Effector CD4-positive, alpha-beta T cell (primary cell): ENCODE measurements around the gene C1S.
"Not testable (repeated sequence)": the region's sequence is repeated elsewhere in the genome, so short reads cannot be mapped to it uniquely, and the experiment has no call there.

Experiments
- DNase-seq: peaks from one replicate; pipeline ENCODE4 v3.0.0-alpha.2; 2020

The C1S gene

DNA sequence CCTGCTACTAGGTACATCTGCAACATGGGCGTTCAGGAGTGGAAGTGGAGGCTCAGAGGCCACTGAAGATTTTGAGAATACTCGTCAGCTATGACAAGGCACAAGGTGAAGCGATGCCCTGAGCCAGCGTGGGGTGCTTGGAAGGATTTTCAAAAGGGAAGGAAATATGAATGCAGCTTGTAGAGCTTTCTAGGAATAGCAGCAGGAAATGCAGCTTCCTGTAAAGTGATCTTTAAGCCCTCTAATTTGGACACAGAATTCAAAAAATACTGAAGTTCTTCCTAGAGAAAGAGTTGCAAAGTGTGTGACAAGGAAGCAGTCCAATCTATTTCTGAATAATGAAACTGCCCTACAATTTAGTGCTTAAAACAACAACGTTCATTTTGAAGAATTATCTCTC lies 13.2 kb upstream of the C1S start:
- DNase-seq, result no peak

DNA sequence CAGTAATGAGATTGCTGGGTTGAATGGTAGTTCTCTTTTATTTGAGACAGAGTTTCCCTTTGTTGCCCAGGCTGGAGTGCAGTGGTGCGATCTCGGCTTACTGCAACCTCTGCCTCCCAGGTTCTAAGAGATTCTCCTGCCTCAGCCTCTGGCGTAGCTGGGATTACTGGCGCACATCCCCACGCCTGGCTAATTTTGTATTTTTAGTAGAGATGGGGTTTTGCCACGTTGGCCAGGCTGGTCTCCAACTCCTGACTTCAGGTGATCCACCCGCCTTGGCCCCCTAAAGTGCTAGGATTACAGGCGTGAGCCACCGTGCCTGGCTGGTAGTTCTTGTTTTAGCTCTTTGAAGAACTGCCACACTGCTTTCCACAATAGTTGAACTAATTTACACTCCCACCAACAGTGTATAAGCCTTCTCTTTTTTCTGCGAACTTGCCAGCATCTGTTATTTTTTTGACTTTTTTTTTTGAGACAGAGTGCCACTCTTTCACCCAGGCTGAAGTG lies 11.0 kb upstream of the C1S start:
- DNase-seq, result not testable (repeated sequence)

DNA sequence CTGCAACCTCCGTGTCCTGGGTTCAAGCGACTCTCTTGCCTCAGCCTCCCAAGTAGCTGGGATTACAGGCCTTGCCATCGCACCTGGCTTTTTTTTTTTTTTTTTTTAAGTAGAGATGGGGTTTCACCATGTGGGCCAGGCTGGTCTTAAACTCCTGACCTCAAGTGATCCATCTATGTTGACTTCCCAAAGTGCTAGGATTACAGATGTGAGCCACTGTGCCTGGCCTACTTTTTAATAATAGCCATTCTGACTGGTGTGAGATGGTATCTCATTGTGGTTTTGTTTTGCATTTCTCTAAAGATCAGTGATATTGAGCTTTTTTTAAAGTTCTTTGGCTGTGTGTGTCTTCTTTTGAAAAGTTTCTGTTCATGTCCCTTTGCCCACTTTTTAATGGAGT lies 10.5 kb upstream of the C1S start:
- DNase-seq, result not testable (repeated sequence)

DNA sequence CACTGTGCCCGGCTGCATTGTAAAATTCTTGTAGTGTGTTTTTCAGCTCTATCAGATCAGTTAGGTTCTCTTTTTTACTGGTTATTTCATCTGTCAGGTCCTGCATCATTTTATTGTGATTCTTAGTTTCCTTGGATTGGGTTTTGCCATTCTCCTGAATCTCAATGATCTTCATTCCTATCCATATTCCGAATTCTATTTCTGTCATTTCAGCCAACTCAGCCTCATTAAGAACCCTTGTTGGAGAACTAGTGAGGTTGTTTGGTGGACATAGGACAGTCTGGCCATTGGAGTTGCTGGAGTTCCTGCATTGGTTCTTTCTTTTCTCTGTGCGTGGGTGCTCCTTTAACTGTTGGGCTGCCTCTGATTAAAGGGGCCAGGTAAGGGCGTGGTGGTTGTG lies 5.6 kb upstream of the C1S start:
- DNase-seq, result no peak

DNA sequence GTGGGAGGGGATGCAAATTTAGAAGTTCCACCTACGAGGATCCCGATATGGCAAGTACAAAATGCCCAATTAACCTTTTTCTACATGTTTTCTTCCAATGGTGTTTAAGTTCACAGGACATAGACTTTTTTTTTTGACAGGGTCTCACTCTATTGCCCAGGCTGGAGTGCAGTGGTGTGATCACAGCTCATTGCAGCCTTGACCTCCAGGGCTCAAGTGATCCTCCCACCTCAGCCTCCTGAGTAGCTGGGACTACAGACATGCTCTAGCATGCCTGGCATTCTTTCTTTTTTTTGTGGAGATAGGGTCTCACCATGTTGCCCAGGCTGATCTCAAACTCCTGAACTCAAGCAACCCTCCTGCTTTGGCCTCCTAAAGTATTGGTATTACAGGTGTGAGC lies 4.8 kb upstream of the C1S start:
- DNase-seq, result not testable (repeated sequence)

DNA sequence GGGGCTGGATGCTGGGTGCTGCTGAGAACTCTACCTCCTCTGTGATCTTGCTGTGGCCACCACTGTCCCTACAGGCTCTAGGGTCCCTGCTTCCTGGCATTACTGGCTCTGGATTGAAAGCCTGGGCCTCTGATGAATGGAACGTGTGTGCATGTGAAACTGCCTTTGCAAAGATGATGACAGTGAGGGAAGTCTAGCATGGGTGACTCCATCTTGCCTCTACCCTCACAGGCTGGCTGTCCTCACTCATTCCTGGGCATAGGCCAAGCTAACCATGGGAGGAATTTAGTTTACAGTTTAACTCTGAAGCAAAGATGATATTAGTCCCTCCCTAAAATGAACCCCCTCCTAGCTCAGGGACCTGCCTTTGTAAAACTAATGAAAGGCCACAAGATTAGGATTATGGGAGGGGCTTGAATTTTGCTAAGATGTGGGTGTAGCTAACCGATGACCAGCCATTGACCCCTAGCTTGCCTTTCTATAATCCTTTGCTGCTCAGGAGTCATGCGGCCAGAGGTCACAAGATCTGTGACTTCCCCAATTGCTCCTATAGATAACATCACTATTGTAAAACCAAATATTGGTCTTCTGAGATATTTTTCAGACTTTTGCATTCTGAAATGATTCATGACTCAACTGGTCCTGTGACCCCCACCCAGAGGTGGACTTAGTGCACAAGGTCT lies 2.2 kb upstream of the C1S start:
- DNase-seq, result no peak

DNA sequence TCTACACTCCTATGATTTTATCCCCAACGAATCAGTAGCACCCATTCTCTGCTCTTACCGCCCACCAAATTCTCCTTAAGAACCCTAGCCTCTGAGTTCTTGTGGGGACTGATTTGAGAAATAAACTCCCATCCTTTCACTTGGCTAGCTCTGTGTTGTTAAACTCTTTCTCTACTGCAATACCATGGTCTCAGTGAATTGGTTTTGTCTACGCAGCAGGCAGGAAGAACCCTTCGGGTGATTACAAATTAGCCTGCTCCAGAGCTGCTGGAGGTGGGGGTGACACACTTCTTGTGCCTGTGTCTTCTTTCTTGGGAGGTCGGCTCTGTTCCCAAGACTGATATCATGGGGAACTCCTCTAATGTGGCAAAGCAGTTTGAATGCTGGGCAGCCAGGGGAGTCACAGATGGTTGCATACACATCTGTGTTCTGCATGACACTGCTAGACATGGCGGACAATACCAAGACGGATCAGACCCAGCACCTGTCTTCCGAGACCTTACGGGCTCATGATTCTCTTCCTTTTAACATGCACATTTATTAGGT lies 1.6 kb upstream of the C1S start:
- no peak for DNase-seq

DNA sequence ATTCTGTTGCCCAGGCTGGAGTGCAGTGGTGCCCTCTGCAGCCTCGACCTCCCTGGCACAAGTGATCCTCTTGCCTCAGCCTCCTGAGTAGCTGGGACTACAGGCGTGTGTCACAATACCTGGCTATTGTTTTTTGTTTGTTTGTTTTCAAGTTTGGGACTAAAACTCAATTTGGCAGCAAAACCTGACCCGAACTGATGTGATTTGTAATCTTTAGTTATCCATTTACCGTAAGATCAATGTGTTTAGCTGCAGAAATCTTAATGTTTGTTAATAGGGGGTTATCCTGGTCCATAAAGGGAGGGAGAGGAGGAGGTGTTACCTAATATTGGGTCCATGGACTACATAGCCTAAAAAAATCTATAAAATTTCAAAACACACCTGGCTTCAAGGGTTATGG lies 738 bp upstream of the C1S start:
- DNase-seq, result no peak

DNA sequence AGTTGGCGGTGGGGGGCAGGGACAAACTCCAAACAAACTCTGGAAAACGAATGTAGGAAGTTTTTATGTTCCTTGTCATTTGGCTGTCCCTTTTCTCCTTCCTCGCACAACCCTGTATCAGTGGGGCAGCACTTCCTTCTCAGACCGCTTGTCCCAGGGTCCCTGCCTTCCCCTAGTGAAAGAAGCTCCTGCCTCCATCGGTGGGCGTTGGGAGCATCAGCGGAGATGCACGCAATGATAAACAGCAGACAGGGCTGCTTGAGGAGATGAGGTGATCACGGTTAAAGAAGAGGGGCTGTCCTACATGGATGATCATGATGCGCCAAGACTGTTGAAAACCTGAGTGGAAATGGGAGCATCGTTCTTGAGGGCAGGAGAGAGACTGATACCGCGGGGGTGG lies 620 bp downstream of the C1S start:
- no peak for DNase-seq

DNA sequence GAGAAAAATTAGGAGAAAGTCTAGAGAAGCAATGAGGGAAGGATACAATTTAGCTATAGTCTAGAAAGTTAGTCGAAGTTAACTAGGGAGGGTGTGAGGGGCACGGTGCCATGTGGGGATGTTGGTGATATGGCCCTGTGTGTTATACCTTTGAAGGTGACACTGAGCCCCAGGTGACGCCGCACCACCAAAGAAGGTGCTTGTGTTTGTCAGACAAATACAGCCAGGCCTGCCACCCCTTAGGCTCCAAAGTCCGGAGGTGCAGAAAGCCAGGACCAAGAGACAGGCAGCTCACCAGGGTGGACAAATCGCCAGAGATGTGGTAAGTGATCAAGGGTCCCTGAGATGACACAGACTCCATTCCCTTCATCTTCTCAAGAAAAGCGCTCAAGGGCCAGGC lies 1.1 kb downstream of the C1S start:
- DNase-seq, result no peak

DNA sequence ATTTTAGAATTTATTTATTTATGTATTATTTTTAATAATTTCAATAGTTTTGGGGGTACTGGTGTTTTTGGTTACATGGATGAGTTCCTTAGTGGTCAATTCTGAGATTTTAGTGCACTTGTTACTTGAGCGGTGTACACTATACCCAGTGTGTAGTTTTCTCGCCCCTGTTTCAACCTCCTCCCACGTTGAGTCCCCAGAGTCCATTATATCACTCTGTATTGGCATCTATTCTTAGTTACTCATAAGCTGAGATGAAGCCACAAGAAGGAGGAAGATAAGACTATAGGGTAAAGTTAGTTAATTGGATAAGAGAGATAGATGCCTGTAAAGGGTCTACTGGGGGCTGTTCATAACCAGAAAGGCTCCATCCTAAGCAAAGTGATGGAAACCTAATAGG lies 4.0 kb downstream of the C1S start:
- DNase-seq, result no peak

DNA sequence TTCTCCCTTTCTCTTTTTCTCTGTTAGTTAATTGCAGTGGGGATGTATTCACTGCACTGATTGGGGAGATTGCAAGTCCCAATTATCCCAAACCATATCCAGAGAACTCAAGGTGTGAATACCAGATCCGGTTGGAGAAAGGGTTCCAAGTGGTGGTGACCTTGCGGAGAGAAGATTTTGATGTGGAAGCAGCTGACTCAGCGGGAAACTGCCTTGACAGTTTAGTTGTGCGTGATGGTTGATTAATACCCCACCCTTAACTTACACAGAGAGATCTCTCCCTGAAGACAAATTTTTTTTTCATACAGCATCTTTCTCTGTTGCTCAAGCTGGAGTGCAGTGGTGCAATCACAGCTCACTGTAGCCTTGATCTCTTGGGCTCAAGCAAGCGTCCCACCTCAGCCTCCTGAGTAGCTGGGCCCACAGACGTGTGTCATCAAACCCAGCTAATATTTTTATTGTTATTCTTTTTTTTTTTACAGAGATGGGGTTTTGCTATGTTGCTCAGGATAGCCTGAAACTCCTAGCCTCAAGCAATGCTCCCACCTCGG lies 4.6 kb downstream of the C1S start:
- DNase-seq, result no peak

DNA sequence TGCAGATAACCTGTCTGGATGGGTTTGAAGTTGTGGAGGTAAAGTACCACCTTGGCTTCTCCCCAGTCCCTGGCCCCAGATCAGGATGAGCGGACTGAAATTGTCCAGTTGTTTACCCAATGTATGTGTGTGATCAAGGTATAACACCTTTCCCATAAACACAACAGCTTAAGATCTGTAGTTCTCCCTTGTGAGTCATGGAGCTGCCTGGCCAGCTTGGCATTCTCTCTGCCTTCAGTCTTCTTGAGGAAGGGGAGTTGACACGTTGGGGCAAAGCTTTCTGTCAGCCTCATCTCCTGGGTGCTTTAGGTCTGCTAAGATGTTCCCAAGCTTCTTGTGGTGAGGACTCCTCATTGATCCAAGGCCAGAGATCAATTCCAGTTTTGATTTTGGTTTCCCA lies 6.1 kb downstream of the C1S start:
- DNase-seq, result no peak

DNA sequence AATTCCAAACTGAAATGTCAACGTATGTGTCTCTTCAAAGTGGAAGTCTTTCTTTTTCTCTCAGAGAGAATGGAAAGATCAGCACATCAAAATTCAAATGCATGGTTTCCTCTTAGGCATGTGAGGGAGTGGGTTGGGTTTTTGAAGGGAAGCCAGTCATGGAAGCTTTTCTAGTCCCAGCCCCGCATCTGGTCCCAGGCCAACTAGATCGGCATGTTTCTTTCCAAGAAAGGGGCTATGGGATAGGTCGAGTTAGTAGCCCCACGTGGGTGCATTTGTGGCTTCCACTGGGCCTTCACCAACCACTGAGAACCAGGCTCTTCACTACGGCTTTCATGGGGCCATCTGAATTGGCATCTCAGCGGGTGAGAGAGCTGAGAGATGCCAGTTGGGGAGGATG lies 6.6 kb downstream of the C1S start:
- DNase-seq, result no peak

DNA sequence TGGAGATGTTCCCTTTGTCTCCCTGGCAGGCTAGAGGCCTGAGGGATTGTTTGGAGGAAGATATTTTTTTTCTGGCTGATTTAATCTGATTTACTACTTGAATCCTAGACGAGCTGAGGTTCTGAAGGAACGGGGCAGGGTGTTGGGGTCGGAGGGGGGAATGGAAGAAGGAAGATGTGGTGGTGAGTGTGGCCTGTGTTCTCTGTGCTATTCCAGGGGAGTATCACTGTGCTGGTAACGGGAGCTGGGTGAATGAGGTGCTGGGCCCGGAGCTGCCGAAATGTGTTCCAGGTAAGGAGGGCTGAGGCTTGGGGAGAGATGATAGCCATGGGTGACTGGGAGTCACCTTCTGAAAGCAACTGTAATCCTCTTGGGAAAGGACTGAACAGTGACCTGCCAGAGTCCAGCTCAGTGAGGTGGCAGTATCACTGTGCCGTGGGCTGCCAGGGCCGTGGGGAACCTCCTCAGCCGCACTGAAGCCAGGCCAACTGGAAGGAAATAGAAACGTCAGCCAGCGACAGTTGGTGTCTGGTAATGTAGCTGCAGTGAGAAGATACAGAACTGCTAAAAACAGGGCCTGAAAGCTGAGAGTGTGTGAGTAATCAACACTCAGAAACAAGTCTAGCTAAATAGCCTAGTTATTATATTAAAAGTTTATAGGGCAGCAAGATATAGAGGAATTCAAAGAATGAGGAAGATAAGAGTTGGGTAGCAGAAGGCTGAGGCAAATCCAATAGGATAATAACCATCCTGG lies 7.9 kb downstream of the C1S start:
- DNase-seq, result no peak

DNA sequence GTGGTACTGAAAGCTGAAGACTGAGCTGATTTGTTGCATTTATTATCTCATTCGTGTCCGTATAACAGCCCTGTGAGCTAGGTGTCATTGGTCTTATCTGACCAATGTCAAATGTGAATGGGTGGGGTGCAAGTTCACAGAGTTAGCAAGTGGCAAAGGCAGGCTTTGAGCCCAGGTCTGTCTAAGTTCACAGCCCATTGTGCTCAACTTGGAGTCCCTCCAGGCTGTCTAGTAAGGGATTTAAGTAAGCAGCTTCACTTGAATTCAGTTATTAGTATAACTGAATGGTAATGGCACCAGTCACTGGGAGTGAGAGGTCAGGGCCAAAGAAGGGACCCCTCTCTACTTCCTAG lies 8.5 kb downstream of the C1S start:
- no peak for DNase-seq

DNA sequence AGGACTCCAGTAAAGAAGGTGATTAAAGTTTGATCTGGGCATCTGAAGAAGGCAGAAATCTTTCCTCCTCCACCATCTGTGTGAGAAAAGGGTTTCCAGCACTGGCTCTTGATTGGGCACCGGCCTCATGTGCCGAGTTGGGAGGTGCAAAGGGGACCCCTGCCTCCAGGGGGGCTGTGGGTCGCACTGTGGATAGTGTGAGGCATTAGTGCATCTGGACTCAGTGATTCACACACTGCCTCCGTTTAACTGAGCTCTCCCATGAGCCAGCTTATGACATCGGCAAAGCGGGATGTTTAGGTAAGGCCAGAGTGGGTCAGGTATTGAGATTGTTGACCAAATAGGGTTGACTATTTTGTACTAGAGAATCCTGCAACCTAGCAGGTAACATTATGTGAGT lies 8.9 kb downstream of the C1S start:
- no peak for DNase-seq

DNA sequence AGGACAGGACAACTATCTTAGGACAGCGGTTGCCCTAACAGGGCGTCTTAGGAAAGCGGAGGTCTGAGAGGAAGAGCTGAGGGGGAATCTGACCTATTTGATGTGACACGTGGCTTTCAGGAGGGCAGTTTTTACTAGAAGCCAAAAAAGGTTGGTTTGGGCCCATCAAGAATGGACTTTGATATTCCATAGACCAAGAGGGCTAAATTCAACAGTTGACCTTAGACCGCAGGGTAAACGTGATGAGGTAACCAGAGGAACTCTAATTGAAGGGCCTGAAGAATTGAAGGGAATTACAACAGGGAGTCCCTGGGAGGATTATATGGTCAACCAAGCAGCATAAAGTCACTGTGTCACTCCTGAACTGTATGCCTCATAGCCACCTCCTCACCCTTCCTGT lies 11.5 kb downstream of the C1S start:
- DNase-seq, result no peak

DNA sequence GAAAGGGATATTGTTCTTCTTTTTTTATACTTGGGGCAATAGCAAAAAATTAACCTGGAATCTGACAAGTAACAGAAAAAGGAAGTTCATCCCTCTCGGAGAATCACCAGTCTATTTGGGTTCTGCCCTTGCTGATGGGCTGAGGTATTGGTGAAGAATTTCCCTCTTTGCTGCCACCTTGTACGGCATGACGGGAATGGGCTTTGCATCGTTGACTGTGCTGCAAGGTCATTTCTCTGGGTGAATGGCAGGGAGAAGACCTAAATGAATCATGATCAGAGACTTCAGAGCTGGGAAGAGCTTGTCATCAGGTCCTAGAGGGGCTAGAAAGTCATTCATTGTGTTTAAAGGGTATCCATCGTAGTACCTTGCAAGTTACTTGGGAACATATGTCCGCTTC lies 12.0 kb downstream of the C1S start:
- no peak for DNase-seq

DNA sequence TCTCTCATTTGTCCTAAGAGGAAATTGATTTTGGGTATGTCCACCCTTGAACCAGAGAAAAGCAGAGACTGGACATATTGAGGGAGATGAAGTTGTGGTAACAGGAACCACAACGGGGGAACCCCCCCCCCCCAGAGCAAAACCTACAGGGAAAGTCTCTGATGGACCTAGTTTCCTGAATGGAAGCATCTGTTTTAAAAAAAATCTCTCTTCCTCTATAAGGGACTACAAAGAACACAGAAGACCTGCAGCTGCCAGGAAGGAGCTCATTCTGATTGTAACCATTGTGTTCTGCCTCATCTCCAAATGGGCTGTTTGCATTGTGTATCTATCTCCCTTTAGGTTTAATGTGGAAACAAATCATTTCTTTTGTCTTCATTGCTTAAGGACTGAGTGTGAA lies 13.4 kb downstream of the C1S start:
- no peak for DNase-seq

DNA sequence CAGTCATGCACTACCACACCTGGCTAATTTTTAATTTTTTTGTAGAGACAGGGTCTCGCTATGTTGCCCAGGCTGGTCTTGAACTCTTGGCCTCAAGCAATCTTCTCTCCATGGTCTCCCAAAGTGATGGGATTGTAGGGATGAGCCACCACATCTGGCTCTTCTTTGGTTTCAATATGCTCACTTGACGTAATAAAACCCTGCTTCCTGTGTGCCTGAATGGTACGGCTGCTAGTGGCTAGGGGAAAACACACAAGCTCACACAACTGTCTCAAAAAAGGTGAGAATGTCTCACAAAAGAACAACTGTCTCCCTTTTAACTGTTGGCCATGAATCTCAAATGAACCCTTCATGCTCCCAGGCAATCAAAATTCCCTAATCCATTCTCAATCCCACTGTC lies 15.0 kb downstream of the C1S start:
- no peak for DNase-seq

DNA sequence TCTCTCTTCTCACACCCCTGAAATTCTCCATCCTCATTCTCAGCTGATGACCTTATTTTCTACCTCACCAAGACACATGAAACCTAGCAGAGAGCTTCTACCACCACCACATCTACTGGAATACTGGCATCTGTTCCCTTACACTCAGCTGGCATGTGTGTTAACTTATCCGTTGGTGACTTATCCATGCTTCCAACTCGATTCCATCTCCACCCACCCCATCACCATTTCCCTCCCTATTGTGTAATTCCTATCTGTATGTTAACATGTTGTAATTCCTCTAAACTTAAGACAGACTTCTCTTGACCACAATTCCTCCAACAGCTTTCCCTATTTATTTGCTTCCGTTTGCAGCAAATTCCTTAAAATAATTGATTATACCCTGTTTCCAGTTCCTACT lies 15.4 kb downstream of the C1S start:
- DNase-seq, result no peak

DNA sequence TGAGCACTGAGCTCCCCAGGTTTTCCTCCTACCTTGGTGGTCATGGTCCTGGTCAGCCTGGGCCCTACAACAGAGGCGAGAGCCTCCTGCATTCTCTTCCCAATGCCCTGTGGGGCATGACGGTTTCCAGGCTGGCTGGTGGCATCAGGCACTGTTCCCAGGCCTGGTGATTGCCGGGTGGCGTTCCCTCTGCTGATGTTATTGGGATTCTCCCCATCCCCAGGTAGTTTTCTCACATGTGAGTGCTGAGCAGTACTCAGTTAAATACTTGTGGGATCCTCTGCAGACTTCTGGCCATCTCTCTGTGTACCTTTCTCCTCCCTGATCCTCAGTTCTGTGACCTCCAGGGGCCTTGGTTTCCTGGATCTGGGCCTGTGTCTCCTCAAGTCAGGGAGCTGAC lies 16.0 kb downstream of the C1S start:
- DNase-seq, result no peak

DNA sequence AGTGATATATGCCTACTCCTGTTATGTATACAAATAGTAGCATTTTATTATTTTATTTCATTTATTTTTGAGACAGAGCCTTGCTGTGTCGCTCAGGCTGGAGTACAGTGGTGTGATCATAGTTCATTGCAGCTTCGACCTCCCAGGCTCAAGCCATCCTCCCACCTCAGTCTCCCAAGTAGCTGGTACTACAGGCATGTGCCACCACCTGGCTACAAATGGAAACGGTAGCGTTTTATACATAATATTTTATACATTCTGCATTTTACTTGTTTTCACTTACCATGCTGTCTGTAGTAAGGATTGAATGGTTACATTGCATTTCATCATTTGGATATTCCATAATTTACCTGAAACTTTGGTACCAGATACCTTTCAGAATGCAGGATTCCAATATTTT lies 17.6 kb downstream of the C1S start:
- no peak for DNase-seq

DNA sequence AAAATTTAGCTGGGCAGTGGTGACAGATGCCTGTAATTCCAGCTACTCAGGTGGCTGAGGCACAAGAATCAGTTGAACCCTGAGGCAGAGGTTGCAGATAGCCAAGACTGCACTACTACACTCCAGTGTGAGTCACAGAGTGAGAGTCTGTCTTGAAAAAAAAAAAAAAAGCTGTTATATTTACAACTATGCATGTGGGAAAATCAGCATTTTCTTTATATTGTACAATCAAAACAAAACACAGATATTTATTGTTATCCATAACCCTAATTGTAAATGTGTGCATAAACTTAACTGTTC lies 19.3 kb downstream of the C1S start:
- no peak for DNase-seq
